Prostate gland (tissue), 2 donors: ENCODE measurements around the gene UBE2J2. TPM values are rescaled to one million over a fixed set of nuclear protein-coding genes. Genes with fewer than 3 reads are reported as not detected.

Source experiments
- DNase-seq: peaks from one replicate; pipeline ENCODE4 v3.0.0-alpha.2; 2019; ENCODE audit warnings: low spot score
- H3K27ac ChIP-seq, 2 donors: fragments of 200-600 bp; sonication (generic); 2 replicates each; pipeline ENCODE4 v1.5.1; 2017 to 2019
- H3K27me3 ChIP-seq: fragments of 200-600 bp; sonication (generic); replicated peaks from 2 replicates; pipeline ENCODE4 v1.5.1; 2019; ENCODE audit not compliant: insufficient read depth
- H3K36me3 ChIP-seq, 2 donors: fragments of 200-600 bp; sonication (generic); 1 replicate in 1 of 2; 2 replicates in 1 of 2; pipeline versions ENCODE4 v1.5.1 to v1.8.1; 2017 to 2019
- H3K4me1 ChIP-seq: fragments of 200-600 bp; sonication (generic); replicated peaks from 2 replicates; pipeline ENCODE4 v1.5.1; 2019
- H3K4me3 ChIP-seq, 2 donors: fragments of 200-600 bp; sonication (generic); 2 replicates each; pipeline ENCODE4 v1.5.1; 2017 to 2019
- H3K9me3 ChIP-seq: fragments of 200-600 bp; sonication (generic); 2 replicates; pipeline ENCODE4 v1.5.1; 2017
- CTCF ChIP-seq, 4 experiments: fragments of 200-600 bp in 2 of 4; fragments of 450-650 bp in 2 of 4; sonication (generic) in 2 of 4; IDR thresholded peaks; 1 replicate in 3 of 4; 2 replicates in 1 of 4; pipeline ENCODE4 v1.5.1; 2016 to 2019; ENCODE audit warnings: antibody characterized with exemption in 4 of 4, mild to moderate bottlenecking in 2 of 4, moderate library complexity in 2 of 4
- POLR2A ChIP-seq: fragments of 450-650 bp; IDR thresholded peaks from one replicate; pipeline ENCODE4 v1.6.1; 2016; ENCODE audit warnings: antibody characterized with exemption, mild to moderate bottlenecking
- POLR2AphosphoS5 ChIP-seq: sonication (generic); formaldehyde crosslinking; IDR thresholded peaks from one replicate; pipeline ENCODE4 v1.6.1; 2017; ENCODE audit warnings: antibody characterized with exemption
- WGBS: methylation state at CpG from one replicate; pipeline ENCODE4 v1.1.5; 2018; 5-methylcytosine and 5-hydroxymethylcytosine counted together
- intact Hi-C: fragments of 100-400 bp; cut with DNase I; formaldehyde crosslinking; loops from one replicate; pipeline ENCODE4 v1.14.2; 2022
- total RNA-seq, 2 donors: library from RNA; depleted of rRNA; stranded (reverse); fragments of >200 nt; gene quantifications; one replicate each; pipeline ENCODE4 v1.1.0, GENCODE V29; 2016

Gene UBE2J2
- total RNA-seq: 10 to 100 TPM; 56.0 to 79.4 TPM

GRCh38 chr1:1273512-1274298 lies at the start of gene UBE2J2:
UBE2J2 (minus strand) TSS chr1:1273854; CDS start chr1:1267992, 5,862 bp downstream.
- Histone ChIP-seq H3K27me3 (no peaks in the 10 kb centered on the region), H3K27ac (peak within 1 kb of the TSS; percentile 71 to 75), H3K9me3 (no peaks in the 10 kb centered on the region), H3K36me3 (no peaks in the 10 kb centered on the region), H3K4me3 (peak within 1 kb of the TSS; percentile 91 to 99), H3K4me1 (peaks cover 22% of the 10 kb centered on the region)
- DNase-seq: peak; percentile 91
- WGBS: under 1% methylated on average over 50 of the region's 105 CpGs
- intact Hi-C loops: no loop called here
- TF ChIP-seq POLR2AphosphoS5 (peak; percentile 85), POLR2A (peak; percentile 44), CTCF (IDR thresholded peaks at IDR 0.05) (peak in 1 of 4 experiments; percentile 3)

GRCh38 chr1:1322952-1323351 lies 49.3 kb upstream of the UBE2J2 start:
- peaks cover 16% of the 10 kb centered on the region for H3K4me1 ChIP-seq
- DNase-seq: no peak
- H3K27me3 ChIP-seq: no peaks in the 10 kb centered on the region
- H3K36me3 ChIP-seq: peaks cover 0 to 6% of the 10 kb centered on the region in 2 donors
- no peaks in the 10 kb centered on the region for H3K9me3 ChIP-seq
- WGBS: 83% methylated on average over 10 of the region's 10 CpGs
- H3K4me3 ChIP-seq: no peak overlapping the region
- intact Hi-C loops: no loop called here
- no peak for TF ChIP-seq POLR2A
- no peak overlapping the region for H3K27ac ChIP-seq

DNA sequence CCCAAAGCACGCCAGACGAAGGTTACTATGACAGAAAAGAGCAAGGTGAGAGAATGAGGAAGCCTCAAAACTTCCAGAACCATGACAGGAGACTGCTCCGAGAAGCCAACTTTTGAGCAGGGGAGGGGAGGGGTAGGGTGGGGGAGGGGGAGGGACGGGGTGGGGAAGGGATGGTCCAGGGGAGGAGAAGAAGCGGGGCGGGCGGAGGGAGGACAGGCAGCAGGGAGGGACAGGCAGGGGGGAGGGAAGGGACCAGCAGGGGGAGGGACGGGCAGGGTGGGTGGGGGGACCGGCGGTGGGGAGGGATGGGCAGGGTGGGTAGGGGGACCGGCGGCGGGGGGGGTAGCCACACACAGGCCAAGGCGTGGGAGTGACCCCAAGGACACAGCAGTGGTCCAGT lies 48.8 kb upstream of the UBE2J2 start:
- no peak for TF ChIP-seq POLR2A
- no peak for TF ChIP-seq POLR2AphosphoS5
- no peak for TF ChIP-seq CTCF (IDR thresholded peaks at IDR 0.05)
- peaks cover 0 to 6% of the 10 kb centered on the region in 2 donors for H3K36me3 ChIP-seq
- H3K9me3 ChIP-seq: no peaks in the 10 kb centered on the region
- 81% methylated on average over 5 of the region's 14 CpGs for WGBS
- no peak overlapping the region for H3K4me3 ChIP-seq
- intact Hi-C loops: no loop called here
- H3K27ac ChIP-seq: no peak overlapping the region
- no peak for DNase-seq
- H3K27me3 ChIP-seq: no peaks in the 10 kb centered on the region
- H3K4me1 ChIP-seq: peaks cover 21% of the 10 kb centered on the region

DNA sequence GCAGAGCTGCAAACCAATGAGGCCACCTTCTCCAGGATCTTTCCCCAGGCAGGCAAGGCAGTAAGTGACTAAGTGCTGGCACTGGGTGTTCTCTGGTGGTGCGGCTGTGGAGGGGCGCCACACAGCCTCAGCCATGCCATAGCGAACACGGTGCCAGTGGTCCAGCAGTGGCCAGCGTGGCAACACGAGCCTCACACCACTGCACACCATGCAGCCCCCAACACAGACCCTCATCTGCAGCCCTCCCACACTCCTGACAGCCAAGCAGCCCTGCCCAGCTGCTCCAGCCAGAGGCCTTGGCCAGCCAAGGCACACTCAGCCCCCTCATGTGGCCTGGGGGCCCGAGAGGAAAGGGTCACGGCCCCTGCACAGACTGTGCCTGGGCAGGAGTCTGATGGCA lies 47.8 kb upstream of the UBE2J2 start:
- H3K36me3 ChIP-seq: peaks cover 0 to 6% of the 10 kb centered on the region in 2 donors
- H3K9me3 ChIP-seq: no peaks in the 10 kb centered on the region
- peaks cover 21% of the 10 kb centered on the region for H3K4me1 ChIP-seq
- 89% methylated on average over 8 of the region's 8 CpGs for WGBS
- H3K27ac ChIP-seq: no peak overlapping the region
- no peaks in the 10 kb centered on the region for H3K27me3 ChIP-seq
- H3K4me3 ChIP-seq: no peak overlapping the region
- no peak for DNase-seq
- intact Hi-C loops: no loop called here
- no peak for TF ChIP-seq CTCF (IDR thresholded peaks at IDR 0.05)

DNA sequence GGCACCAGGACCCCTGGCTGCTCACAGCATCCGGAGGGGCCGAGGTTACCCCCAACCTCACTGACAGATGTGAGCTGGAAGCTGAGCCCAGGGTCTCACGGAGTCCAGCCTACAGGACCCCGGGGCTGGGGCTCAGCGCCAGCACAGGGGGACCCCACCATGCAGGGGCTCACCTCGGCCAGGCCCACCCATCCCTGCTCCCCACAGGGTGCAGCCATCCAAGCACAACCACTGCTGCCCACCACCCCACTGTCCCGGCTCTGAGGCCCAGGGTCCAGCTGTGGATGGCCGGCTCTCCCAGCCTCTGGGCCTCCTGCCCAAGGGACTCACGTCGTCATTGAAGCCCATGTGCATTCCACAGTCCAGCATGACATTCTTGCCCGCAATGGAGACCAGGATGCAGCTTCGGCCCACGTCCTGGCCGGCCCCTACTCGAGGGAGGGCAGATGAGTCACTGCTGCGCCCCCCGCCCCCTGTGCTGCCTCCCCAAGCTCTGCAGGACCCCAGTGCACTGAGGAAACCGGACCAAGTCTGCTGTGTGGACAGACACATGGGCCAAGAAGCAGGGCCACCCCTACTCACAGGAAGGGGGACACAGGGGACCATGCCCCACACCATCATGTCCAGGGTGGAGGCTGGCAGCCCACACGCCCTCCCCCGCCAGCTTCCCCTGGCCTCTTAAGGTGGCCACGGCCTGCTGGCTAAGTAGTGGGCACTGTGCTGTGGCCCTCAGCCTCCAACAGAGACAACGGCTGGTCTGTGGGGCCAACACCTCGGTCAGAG lies 47.2 kb upstream of the UBE2J2 start:
- Histone ChIP-seq H3K9me3 (no peaks in the 10 kb centered on the region), H3K4me1 (peaks cover 17% of the 10 kb centered on the region), H3K27me3 (no peaks in the 10 kb centered on the region), H3K36me3 (peaks cover 0 to 6% of the 10 kb centered on the region in 2 donors), H3K4me3 (no peak overlapping the region), H3K27ac (no peak overlapping the region)
- TF ChIP-seq CTCF (IDR thresholded peaks at IDR 0.05) (no peak), POLR2A (no peak), POLR2AphosphoS5 (no peak)
- 74% methylated on average over 16 of the region's 23 CpGs for WGBS
- intact Hi-C loops: no loop called here
- DNase-seq: no peak
